Activated CD4-positive, alpha-beta T cell treated with anti-CD3 and anti-CD28 coated beads, Interleukin-2, amount 50 U/mL, for 1 hour (primary cell): ENCODE measurements around the gene CERS3.

Experiments used
- DNase-seq: peaks from one replicate; pipeline ENCODE4 v3.0.0-alpha.2; 2020

The CERS3 gene

GRCh38 chr15:100526027-100526481, 2.7 kb downstream of the CERS3 start:
- DNase-seq: no peak

- DNase-seq: no peak
These were observed 3.3 kb downstream of the CERS3 start for GRCh38 chr15:100525436-100525835.

GRCh38 chr15:100524326-100524725, 4.4 kb downstream of the CERS3 start:
- DNase-seq: no peak

- no peak for DNase-seq
These were observed 6.8 kb downstream of the CERS3 start for GRCh38 chr15:100521907-100522306.

- no peak for DNase-seq
These were observed 8.4 kb downstream of the CERS3 start for GRCh38 chr15:100520132-100520921.

- DNase-seq: no peak
These were observed 10.9 kb downstream of the CERS3 start for GRCh38 chr15:100517846-100518245.

GRCh38 chr15:100516643-100517512, 11.9 kb downstream of the CERS3 start:
- no peak for DNase-seq

- DNase-seq: no peak
These were observed 13.0 kb downstream of the CERS3 start for GRCh38 chr15:100515758-100516157.

GRCh38 chr15:100508641-100509300, 20.0 kb downstream of the CERS3 start:
- no peak for DNase-seq

- no peak for DNase-seq
These were observed 26.1 kb downstream of the CERS3 start for GRCh38 chr15:100502651-100503050.

GRCh38 chr15:100501117-100501516, 27.6 kb downstream of the CERS3 start:
- no peak for DNase-seq

GRCh38 chr15:100500226-100500990, 28.3 kb downstream of the CERS3 start:
- DNase-seq: no peak

- no peak for DNase-seq
These were observed 32.9 kb downstream of the CERS3 start for GRCh38 chr15:100495861-100496260.

- no peak for DNase-seq
These were observed 35.5 kb downstream of the CERS3 start for GRCh38 chr15:100493213-100493612.

- no peak for DNase-seq
These were observed 44.3 kb downstream of the CERS3 start for GRCh38 chr15:100484443-100484842.

- DNase-seq: no peak
These were observed 45.4 kb downstream of the CERS3 start for GRCh38 chr15:100483370-100483769.

GRCh38 chr15:100476805-100477204, 51.9 kb downstream of the CERS3 start:
- DNase-seq: no peak

GRCh38 chr15:100472736-100473135, 56.0 kb downstream of the CERS3 start:
- no peak for DNase-seq

GRCh38 chr15:100471933-100472332, 56.8 kb downstream of the CERS3 start:
- no peak for DNase-seq

- no peak for DNase-seq
These were observed 60.5 kb downstream of the CERS3 start for GRCh38 chr15:100468285-100468684.

GRCh38 chr15:100466073-100466472, 62.7 kb downstream of the CERS3 start:
- no peak for DNase-seq

- DNase-seq: no peak
These were observed 63.9 kb downstream of the CERS3 start for GRCh38 chr15:100464888-100465287.

GRCh38 chr15:100464256-100464655, 64.5 kb downstream of the CERS3 start:
- DNase-seq: no peak
